ENCODE data around the gene B9D2.

Gene B9D2

GRCh38 chr19:41327076-41327575 is 36.8 kb downstream of the B9D2 start:
- no peak for DNase-seq (ENCODE audit: low read depth)

- no peak for DNase-seq (ENCODE audit: low read depth)
Measured at GRCh38 chr19:41325947-41326706, 37.8 kb downstream of the B9D2 start.

- DNase-seq (ENCODE audit: low read depth), result no peak
Measured at GRCh38 chr19:41325640-41325946, 38.4 kb downstream of the B9D2 start.

GRCh38 chr19:41324921-41325639 is 38.9 kb downstream of the B9D2 start:
- DNase-seq (ENCODE audit: low read depth), result peak; percentile 69

- DNase-seq (ENCODE audit: low read depth), result no peak
Measured at GRCh38 chr19:41324231-41324702, 39.7 kb downstream of the B9D2 start.

- peak; percentile 97 for DNase-seq (ENCODE audit: low read depth)
Measured at GRCh38 chr19:41323430-41324125, 40.4 kb downstream of the B9D2 start.

- DNase-seq (ENCODE audit: low read depth), result no peak
Measured at GRCh38 chr19:41323023-41323422, 40.9 kb downstream of the B9D2 start.

- no peak for DNase-seq (ENCODE audit: low read depth)
Measured at GRCh38 chr19:41322451-41322850, 41.5 kb downstream of the B9D2 start.

- DNase-seq (ENCODE audit: low read depth), result no peak
Measured at GRCh38 chr19:41321600-41322270, 42.2 kb downstream of the B9D2 start.

GRCh38 chr19:41321204-41321599 is 42.7 kb downstream of the B9D2 start:
- no peak for DNase-seq (ENCODE audit: low read depth)

GRCh38 chr19:41320568-41320967 is 43.4 kb downstream of the B9D2 start:
- DNase-seq (ENCODE audit: low read depth), result no peak

GRCh38 chr19:41320185-41320518 is 43.8 kb downstream of the B9D2 start:
- DNase-seq (ENCODE audit: low read depth), result no peak

- no peak for DNase-seq (ENCODE audit: low read depth)
Measured at GRCh38 chr19:41319500-41320184, 44.3 kb downstream of the B9D2 start.

GRCh38 chr19:41318696-41319499 is 45.1 kb downstream of the B9D2 start:
- DNase-seq (ENCODE audit: low read depth), result no peak

GRCh38 chr19:41316306-41316920 is 47.5 kb downstream of the B9D2 start:
- no peak for DNase-seq (ENCODE audit: low read depth)

GRCh38 chr19:41311613-41312012 is 52.3 kb downstream of the B9D2 start:
- DNase-seq (ENCODE audit: low read depth), result no peak

- DNase-seq (ENCODE audit: low read depth), result no peak
Measured at GRCh38 chr19:41311072-41311471, 52.9 kb downstream of the B9D2 start.

- peak; percentile 62 for DNase-seq (ENCODE audit: low read depth)
Measured at GRCh38 chr19:41310033-41310831, 53.7 kb downstream of the B9D2 start, which contains the start of gene CCDC97. TSS of gene CCDC97 (plus strand) at chr19:41310172. CDS start at chr19:41310311, 139 bp downstream.

All from stromal cell of bone marrow (primary cell).